HG03520 (cell line): ENCODE data around the gene PBX1.

Experiments used
- ATAC-seq: cut with Tn5 transposase; IDR thresholded peaks from one replicate; pipeline ENCODE4 v1.9.1; 2021; ENCODE audit warnings: mild to moderate bottlenecking, moderate library complexity; ENCODE audit not compliant: unreplicated experiment

Gene PBX1

DNA sequence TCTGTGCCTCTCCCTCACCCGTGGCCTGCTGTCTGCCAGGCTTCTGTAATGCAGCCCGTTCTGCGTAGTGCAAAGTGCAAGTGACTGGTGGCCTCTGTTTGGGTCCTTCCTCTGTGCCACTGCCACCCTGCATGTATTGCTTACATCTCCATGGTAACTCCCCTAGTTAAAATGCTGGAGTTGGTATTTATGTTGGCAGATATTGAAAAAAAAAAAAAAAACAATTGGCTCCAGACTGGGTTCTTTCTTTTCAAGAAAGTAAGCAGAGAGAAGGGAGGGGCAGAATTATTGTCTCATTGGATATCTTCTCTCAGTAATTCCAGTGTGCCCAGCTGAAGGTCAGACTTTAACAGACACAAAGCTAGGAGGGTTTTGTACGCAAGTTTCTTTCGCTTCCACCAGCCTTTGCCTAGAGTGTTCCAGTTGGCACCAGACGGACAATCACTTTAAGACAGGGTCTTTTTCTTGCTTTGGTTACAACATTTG lies 242.3 kb downstream of the PBX1 start:
- ATAC-seq: no peak

DNA sequence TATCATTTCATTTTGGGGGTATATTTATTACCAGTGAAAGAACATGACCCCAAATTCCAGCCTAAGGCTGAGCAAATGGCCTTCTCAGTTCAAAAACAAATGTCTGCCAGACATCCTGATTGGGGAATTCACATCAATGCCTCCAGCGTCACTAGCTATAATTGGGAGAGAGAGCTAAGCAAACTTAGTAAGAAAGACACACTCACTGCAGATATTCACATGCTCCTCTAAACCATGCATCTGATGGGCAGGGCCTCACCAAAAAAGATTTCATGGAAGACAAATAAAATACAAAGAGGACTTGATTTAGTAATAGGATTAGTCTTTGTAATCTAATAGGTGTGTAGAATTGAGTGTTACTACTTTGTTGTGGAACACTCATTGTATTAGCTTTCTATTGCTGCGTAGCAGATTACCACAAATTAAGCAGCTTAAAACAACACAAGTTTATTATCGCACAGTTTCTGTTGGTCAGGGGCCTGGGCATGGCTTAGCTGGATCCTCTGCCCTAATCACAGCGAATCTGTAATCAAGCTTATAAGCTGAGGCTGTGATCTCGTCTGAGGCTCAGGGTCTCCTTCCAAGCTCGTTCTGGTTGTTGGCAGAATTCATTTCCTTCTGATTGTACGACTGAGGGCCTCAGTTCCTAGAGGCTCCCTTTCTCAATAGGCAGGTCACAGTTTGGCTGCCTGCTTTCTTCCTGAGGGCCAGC lies 243.0 kb downstream of the PBX1 start:
- no peak for ATAC-seq

DNA sequence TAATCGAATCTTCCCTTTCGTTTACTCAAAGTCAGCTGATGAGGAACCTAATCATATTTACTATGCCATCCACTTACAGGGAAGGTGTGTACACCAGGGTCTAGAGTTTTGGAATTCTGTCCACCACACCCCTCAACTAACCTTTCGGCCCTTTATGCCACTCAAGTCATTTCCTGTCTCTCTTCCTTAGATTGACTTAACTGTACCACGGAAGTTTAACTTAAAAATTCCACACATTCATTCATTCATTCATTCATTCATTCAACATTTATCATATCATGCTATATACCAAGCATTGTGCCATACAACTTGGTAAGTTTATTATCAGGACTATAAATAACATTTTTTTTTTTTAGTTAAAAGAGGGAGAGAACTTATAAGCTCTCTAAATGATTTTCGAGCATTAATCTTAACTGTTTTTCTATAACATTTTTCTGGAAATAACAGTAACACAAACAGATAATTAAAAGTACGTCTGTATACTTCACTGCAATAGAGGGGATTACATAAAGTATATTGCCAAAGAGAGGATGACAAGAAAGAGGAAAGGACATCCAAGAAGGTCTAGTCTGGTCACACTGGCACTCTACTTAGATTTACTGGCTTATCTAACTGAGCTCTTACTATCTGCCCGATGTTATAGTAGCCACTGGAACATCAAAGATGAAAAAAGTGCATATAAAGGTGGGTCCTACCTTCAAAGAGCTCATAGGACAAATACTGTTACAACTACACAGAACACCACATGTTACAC lies 243.7 kb downstream of the PBX1 start:
- ATAC-seq: no peak

DNA sequence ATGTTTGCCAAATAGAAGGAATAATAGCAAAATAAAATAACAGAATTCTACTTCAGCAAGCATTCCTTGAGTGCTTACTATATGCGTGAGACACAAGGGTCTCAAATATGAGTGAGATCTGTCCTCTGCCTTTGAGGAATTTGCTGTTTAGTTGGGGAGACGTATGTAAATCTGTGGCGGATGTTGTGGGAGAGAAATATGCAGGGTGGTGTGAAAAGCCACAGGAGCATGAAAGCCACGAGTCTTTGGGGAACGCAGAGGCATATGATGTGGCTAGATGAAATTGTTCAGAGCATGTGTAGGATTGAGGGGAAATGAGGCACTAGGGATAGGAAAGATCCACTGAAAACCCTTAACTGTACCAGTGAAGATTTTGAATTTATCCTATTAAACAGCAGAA lies 244.4 kb downstream of the PBX1 start:
- ATAC-seq: no peak

DNA sequence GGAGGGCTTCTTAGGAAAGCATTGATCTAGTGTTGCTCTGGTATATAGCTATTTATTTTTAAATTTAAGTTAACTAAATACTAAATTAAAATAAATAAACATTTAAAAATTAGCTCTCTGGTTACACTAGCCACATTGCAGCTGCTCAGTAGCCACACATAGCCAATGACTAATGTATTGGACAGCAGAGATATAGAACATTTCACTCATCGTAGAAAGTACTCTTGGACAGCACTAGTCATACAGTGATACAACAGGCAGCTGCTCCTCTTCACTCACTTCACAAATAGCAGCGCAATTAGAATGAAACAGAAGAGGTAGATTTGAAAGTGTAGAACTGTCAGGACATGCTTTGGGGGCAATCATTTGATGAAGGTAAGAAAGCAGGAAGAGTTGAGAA lies 245.4 kb downstream of the PBX1 start:
- no peak for ATAC-seq

DNA sequence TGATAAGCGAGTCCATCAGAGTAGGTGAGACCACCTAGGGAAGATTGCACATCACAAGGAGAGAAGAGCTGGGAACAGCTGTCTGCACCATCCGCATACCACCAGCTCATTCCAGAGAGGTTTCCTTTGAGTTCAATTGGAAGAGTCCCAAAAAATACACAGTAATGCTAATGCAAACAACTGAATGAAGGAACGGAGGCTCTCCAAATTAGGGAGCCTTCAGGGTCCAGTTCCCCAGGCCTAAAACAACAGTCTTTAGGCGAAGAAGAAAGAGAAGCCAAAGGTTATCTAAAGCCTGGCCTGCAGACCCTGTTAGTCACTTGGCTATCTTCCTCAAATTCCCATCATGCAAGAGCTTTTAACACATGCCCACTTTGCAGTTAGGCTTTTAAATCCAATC lies 246.4 kb downstream of the PBX1 start:
- no peak for ATAC-seq

DNA sequence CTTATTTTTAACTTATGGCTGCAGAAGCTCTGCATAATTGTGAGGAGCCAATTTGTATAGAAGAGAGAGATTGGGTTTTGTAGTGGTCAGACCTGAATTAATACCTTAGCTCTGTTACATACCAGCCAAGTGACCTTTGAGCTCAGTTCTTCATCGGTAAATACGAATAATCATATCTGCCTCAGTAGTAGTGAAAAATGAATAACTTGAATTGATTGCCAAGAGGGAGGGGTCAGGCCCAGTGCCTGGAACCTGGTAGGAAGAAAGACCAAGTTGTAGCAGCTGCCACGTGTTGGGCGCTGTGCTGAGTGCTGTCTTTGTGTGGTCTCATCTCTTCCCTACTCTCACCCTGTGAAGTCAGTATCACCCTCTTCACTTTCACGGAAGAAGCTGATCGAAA lies 247.5 kb downstream of the PBX1 start:
- no peak for ATAC-seq

DNA sequence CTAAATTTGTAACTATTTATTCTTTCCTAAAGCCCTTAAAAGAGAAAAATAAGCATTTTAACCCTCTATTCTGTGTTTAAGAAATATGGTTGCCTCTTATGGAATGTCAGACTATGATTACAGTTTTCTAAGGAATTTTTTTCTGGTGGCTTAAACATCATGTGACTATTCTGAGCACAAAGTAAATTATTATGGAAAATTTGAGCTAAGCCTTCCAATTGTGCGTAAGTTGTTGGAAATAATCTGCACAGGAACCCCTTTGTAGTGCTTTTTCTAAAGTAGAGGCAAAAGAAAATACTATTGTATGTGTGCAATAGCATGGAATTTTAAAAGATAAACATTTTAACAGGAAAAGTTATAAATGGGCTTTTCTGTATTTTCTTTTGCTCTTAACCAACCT lies 254.8 kb downstream of the PBX1 start:
- ATAC-seq: no peak

DNA sequence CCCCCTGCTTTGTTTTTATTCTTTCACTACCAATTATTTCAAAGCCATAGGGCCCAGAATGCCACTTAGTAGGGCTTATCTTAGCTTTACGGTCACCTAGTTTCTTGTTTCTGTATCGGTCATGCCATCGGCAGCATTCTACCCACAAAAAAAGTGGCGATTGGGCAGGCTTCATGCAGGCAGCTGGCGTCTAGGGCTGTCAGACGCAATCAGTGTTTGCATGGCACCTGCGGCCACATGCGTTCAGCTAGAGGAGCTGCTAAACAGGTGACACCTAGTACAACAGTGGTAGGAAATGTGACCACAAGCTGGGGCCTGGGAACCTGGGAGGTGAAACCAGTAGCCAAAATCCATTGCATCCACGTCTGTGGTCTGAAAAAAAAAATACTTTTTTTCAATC lies 262.7 kb downstream of the PBX1 start:
- no peak for ATAC-seq

DNA sequence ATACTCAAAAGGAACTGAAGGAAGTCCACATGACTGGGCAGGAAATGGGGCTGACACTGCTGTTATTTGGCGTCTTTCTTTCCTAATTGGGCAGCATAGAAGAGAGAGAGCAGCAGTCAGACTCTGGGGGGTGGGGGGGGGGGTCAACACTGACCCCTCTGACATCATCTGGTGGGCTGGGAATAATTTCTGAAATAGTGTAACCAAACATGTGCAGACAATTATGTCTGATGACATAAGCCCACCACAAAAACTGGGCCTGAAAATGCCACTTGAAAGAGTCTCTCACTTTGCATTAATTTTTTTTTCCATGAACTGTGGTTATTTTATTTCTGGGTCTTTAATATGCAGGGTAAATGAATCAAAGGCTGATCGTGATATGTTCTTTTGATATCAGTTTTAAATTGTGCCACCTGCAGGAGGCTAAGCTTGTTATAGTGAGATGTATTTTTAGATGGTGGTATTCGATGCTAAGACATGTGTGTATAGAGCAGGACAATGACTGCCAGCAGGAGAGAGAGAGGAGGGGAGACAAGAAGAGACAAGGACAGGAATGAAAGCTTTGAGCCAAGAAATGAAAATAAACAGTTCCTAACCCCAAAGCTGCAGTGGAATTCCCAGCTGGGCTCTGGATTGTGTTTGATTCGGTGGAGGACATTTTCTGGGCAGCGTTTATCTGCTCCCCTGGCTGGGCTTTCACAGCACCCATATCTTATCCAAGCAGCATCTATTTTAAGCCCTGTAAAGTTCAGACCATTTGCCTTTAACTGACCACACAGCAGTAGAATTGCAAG lies 264.7 kb downstream of the PBX1 start:
- ATAC-seq: no peak

DNA sequence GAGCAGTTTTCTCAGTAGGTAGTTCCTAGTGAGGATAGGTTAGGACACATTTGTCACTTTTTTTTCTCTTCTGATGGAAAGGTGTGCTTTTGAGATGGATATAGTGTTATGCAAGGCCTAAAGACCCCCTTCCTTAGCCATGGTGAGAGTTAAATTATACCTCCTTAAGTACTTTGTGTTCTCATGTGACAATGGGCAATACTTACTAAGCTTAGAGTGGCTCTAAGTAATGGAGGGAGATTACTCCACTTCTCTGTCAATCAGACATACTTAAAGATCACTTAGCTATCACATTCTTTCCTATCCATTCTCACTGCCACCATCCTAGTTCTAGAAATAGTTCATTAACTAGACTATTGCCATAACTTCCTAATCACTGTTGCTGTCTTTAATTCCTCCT lies 265.6 kb downstream of the PBX1 start:
- no peak for ATAC-seq

DNA sequence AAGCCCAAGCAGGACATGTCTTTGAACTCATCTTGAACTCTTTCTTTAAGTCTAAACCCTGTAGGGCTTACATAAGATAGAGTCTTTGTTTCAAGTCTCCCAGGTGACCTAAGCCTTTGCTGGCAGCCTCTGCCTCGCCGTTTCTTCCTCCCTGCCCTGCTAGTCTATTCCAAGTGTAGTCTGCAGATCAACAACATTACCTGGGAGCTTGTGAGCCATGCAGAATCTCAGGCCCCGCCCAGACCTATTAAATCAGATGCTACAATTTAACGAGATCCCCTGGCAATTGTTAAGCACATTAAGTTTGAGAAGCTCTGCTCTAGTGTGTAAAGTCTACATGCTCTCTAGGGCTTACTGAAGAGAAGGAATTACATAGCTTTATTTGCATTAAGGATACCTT lies 271.6 kb downstream of the PBX1 start:
- ATAC-seq: no peak

DNA sequence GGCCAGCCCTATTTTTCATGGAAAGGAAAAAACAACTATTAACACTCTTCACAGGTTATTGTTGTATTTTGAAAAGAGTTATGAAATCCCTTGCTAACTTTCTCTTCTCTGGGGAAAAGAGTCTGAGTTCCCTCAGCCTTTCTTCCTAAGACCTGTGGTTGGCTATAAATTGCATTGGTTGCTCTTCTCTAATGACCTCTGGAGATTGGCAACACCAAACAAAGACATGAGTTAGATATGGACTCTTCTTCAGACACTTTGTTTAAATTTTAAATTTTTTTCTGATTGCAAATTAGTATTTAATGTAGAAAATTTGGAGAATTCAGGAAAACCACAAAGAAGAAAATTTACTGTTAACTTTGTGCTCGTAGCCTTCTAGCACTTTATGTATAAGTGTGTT lies 275.7 kb downstream of the PBX1 start:
- ATAC-seq: no peak

DNA sequence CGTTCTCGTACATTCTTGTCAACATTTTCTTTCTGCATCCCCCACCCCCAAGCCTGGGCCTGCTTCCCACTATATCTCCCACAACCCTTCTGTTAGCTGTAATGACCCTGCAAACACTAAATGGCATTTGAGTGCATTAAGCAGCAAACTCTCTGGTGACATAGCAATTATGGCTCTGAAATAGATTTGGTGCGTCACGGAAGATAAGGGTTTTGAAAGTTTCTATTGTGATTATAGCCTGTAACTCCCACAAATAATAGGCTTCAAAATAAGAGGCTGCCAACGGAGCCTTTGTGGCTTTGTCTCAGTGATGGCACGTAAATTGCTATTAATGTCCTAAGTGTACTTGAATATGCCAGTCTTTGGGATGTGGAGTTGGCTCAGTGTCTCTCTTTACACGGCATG lies 277.6 kb downstream of the PBX1 start:
- ATAC-seq: no peak

DNA sequence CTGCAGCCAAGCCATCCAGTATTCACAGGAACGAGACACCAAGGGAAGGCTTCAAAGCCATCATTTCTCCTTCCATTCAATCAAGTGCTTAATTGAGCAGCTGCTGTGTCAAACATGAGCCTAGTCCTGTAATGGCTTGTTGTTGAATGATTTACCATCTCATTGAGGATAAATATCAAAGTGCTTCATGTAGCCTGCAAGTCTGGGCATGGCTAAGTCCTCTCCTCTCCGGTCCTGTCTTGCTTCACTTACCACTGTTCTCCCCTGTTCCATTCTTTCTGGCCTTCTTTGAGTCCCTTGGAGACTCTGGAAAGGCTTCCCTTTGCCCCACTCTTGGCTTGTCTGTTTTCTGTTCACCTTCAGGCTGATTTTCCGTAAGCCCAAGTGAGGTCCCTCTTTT lies 279.8 kb downstream of the PBX1 start:
- no peak for ATAC-seq

DNA sequence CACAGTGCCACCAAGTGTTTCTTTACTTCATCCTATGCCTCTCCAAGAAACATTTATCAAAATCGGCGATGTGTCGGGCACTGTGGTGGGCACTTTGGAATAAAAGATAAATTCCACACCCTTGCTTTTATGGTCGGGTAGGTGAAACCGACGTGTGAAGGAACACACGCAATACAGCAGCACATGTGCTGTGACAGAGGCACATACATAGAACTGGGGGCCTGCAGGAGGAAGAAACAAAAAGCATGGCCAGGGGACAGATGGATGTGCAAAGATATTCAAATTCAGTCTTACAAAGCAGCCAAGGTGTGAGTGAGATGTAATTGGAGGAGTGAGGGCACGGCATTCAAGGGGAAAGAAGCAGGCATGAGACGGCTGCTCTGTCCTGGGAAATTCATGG lies 282.0 kb downstream of the PBX1 start:
- ATAC-seq: no peak

DNA sequence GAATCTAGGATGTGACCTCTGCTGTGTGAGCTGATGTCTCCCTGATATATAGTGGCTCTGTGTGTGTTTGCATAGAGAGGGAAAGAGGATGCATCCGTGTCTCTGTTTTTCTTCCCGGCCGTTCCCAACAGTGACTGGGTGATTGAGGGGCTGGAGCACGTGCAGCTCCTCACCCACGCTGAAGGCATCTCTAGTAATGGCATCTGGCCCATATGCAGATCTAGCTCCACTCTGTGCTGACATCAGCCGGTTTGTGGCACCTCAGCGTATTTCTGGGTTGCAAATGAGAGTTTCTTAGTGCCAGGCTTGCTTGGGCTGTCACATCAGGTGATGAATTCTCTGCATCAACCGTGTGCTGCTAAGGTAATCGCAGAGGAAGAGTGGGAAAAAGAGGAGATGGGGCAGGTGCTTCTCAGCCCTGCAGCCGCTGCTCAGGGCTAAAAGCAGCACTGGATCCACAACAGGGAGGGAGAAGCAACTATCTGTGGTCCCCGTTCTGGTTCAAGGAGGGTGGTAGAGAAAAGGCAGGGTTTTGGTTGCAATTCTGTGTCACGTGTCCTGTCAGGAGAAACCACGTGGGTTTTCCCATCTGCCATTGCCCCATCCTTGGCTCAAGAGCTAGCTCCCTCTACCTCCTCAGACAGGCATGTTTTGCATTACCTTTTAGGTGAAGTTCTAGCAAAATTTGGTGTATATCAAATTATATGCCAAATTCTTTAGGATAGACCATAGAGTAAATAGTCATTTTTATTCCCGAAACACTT lies 282.9 kb downstream of the PBX1 start:
- no peak for ATAC-seq

DNA sequence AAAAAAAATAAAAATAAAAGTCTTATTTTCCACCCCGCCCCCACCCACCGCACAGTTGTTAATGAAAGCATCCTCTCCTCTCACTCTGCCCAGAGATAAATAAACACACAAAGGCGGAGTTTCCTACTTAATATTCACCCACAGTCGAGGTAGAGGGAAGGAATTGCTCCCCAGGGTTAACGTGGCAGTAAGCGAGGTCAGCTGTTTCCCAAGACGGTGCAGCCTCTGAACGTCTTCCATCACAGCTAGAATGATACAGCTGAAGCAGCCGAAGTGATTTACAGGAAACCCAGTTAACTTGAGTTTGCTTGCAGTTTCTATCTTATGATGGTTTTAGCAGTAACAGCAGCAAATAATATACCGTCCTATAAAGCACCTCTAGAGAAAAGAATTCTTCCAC lies 283.9 kb downstream of the PBX1 start:
- no peak for ATAC-seq

DNA sequence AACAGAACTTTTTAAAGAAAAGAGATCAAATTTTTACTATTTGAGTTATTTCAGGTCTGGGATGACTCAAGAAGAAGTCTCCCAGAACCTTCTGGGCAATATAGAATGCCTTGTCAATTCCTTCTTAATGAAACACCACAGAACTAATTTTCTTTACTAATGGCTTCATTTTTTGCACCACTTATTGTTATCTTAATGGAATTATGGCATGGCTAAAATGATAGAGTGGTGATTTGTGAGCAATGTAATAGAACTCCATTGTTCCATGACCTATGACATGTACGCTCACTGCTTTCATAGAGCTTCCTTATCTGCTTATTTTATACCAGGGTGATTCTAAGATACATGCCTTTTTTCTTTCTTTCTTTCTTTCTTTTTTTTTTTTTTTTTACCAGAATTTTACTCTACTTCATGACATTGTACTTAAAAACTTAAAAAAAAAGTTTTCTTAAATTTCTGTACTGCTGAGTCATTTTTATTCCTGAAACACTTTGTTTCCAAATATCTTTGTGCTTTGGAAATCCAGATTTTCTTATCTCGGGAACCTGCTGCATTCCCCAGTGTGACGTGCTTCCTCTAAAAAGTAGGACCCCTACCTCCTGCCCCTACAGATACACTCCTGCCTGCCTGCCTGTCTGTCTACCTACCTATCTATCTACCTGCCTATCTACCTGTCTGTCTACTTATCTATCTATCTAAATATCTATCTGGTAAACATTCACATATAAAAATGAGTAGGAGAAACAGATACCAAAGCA lies 284.9 kb downstream of the PBX1 start:
- ATAC-seq: no peak
